HepG2 (cell line): Measurements from ENCODE around the gene PARD3. TPM values are rescaled to one million over a fixed set of nuclear protein-coding genes. Genes with fewer than 3 reads are reported as not detected.

Source experiments
- ATAC-seq: fragments of 200-7000 bp; cut with Tn5 transposase; 3 replicates; pipeline ENCODE4 v1.9.1; 2020; ENCODE audit warnings: mild to moderate bottlenecking, moderate library complexity
- BruUV-seq: library from RNA; stranded (reverse); fragments of 400-500 nt; replicated peaks from 2 replicates; lab custom pipeline; 2021; lab: Mats Ljungman, UMichigan
- CTCF ChIA-PET: fragments of 300-600 bp; formaldehyde crosslinking; extraction: SDS; loops from one replicate; lab custom pipeline; 2021; ENCODE audit warnings: low total read pairs, inconsistent platforms, low intra/inter-chr PET ratio; lab: Yijun Ruan, JAX
- POLR2A ChIA-PET: fragments of 350-600 bp; sonication (Branson Sonifier 250); formaldehyde crosslinking; loops from one replicate; lab custom pipeline; 2020; ENCODE audit warnings: antibody characterized with exemption, inconsistent platforms; lab: Yijun Ruan, JAX
- DNase-seq: peaks from one replicate; pipeline ENCODE4 v3.0.0-alpha.2; 2015; ENCODE audit warnings: low spot score
- FAIRE-seq: peaks from 3 replicates; lab custom pipeline; 2011; peaks lifted over from hg19 to GRCh38; lab: Jason Lieb, UNC
- H2AFZ ChIP-seq: one replicate; pipeline ENCODE4 v1.6.1; 2011; ENCODE audit warnings: low read length, inconsistent platforms
- H3K27ac ChIP-seq: fragments of 300-600 bp; 3 replicates; pipeline ENCODE4 v1.8.0; 2011; ENCODE audit warnings: mixed run types, mild to moderate bottlenecking, mixed read lengths, low read length, inconsistent platforms; ENCODE audit not compliant: insufficient read depth; ENCODE audit errors: extremely low read length
- H3K27me3 ChIP-seq, 2 experiments: fragments of 200-600 bp in 1 of 2; 2 replicates in 1 of 2; 3 replicates in 1 of 2; pipeline versions ENCODE4 v1.6.0 to v1.8.0; 2011; ENCODE audit warnings: low read length in 2 of 2, mild to moderate bottlenecking in 2 of 2, moderate library complexity in 2 of 2, inconsistent platforms in 1 of 2; ENCODE audit not compliant: insufficient read depth in 2 of 2, control insufficient read depth in 1 of 2
- H3K36me3 ChIP-seq, 2 experiments: fragments of 200-600 bp in 1 of 2; replicated peaks in 1 of 2; 2 replicates in 1 of 2; 3 replicates in 1 of 2; pipeline versions ENCODE4 v1.5.1 to v1.8.0; 2011; ENCODE audit warnings: low read length in 2 of 2, inconsistent platforms in 1 of 2; ENCODE audit not compliant: insufficient read depth in 2 of 2, control insufficient read depth in 1 of 2
- H3K4me1 ChIP-seq: 2 replicates; pipeline ENCODE4 v1.5.1; 2012; ENCODE audit warnings: low read length, inconsistent platforms; ENCODE audit not compliant: insufficient read depth
- H3K4me2 ChIP-seq: 2 replicates; pipeline ENCODE4 v1.6.0; 2011; ENCODE audit warnings: low read depth, low read length, inconsistent platforms
- H3K4me3 ChIP-seq, 3 experiments: fragments of 200-600 bp in 1 of 3; sonication (generic), shearing (Covaris generic) in 1 of 3; replicated peaks in 1 of 3; 2 replicates each; pipeline ENCODE4 v1.5.1; 2011 to 2016; ENCODE audit warnings: low read length in 3 of 3, inconsistent platforms in 2 of 3, low read depth in 2 of 3, mild to moderate bottlenecking in 2 of 3, control low read depth in 1 of 3, mixed read lengths in 1 of 3; ENCODE audit not compliant: insufficient read depth in 1 of 3
- H3K79me2 ChIP-seq: one replicate; pipeline ENCODE4 v1.6.1; 2011; ENCODE audit warnings: low read length, inconsistent platforms; ENCODE audit not compliant: insufficient read depth
- H3K9ac ChIP-seq: 2 replicates; pipeline ENCODE4 v1.6.0; 2011; ENCODE audit warnings: mild to moderate bottlenecking, low read depth, low read length, inconsistent platforms; ENCODE audit not compliant: insufficient read depth
- H3K9me3 ChIP-seq: 2 replicates; pipeline ENCODE4 v1.5.1; 2012; ENCODE audit warnings: mild to moderate bottlenecking, low read length
- H4K20me1 ChIP-seq: 2 replicates; pipeline ENCODE4 v1.6.0; 2011; ENCODE audit warnings: inconsistent platforms, mild to moderate bottlenecking, low read length, moderate library complexity; ENCODE audit not compliant: insufficient read depth
- CBX1 ChIP-seq: IDR thresholded peaks from one replicate; pipeline ENCODE4 v1.6.1; 2016; ENCODE audit warnings: antibody characterized with exemption, low read depth
- EEA1 ChIP-seq: sonication (generic); formaldehyde crosslinking; IDR thresholded peaks from 2 replicates; pipeline ENCODE4 v1.5.1; 2020; ENCODE audit warnings: mild to moderate bottlenecking, missing genetic modification reagents, borderline replicate concordance
- HNF4A ChIP-seq: sonication (generic); formaldehyde crosslinking; IDR thresholded peaks from 2 replicates; pipeline ENCODE4 v1.4.0; 2020; ENCODE audit warnings: missing genetic modification reagents
- MEF2D ChIP-seq: sonication (generic); formaldehyde crosslinking; IDR thresholded peaks from 2 replicates; pipeline ENCODE4 v1.5.1; 2020; ENCODE audit warnings: mild to moderate bottlenecking, missing genetic modification reagents
- SAFB2 ChIP-seq: sonication (generic); formaldehyde crosslinking; IDR thresholded peaks from 2 replicates; pipeline ENCODE4 v1.5.1; 2020; ENCODE audit warnings: missing genetic modification reagents, low read depth, mild to moderate bottlenecking, borderline replicate concordance
- SALL2 ChIP-seq: sonication (generic); formaldehyde crosslinking; IDR thresholded peaks from 2 replicates; pipeline ENCODE4 v1.8.1; 2023; ENCODE audit warnings: mild to moderate bottlenecking, missing genetic modification reagents, inconsistent platforms
- ZMYM4 ChIP-seq: sonication (generic); formaldehyde crosslinking; IDR thresholded peaks from 2 replicates; pipeline ENCODE4 v1.8.1; 2023; ENCODE audit warnings: mild to moderate bottlenecking, missing genetic modification reagents
- ZNF281 ChIP-seq: sonication (generic); formaldehyde crosslinking; IDR thresholded peaks from 2 replicates; pipeline ENCODE4 v1.4.0; 2020; ENCODE audit warnings: missing genetic modification reagents, borderline replicate concordance
- ZNF724P ChIP-seq: sonication (generic); formaldehyde crosslinking; IDR thresholded peaks from 2 replicates; pipeline ENCODE4 v1.8.0; 2022; ENCODE audit warnings: missing genetic modification reagents, borderline replicate concordance
- ZSCAN29 ChIP-seq: sonication (generic); formaldehyde crosslinking; conservative IDR thresholded peaks from 2 replicates; pipeline ENCODE4 v1.4.0; 2020; ENCODE audit warnings: mild to moderate bottlenecking, missing genetic modification reagents
- WGBS: methylation state at CpG from one replicate; pipeline ENCODE4 v1.1.6; 2017; ENCODE audit warnings: low lambda C conversion rate; 5-methylcytosine and 5-hydroxymethylcytosine counted together
- in situ Hi-C: cut with HindIII; loops from 2 replicates; pipeline ENCODE4 v1.10.0; 2017; ENCODE audit warnings: low pct_unique_long_range_greater_than_20kb; ENCODE audit not compliant: extremely low pct_ligation_motif_present
- intact Hi-C: fragments of 100-400 bp; cut with micrococcal nuclease; formaldehyde crosslinking; loops from one replicate; pipeline ENCODE4 v1.10.0; 2022; ENCODE audit not compliant: unreplicated experiment
- polyA plus RNA-seq, 8 experiments: library from polyadenylated mRNA; depleted of rRNA in 3 of 8; stranded (reverse) in 7 of 8; unstranded in 1 of 8; fragments of >200 nt; fragmentation: Illumina TruSeq in 4 of 8; extraction: Trizol in 4 of 8; gene quantifications; 2 replicates each; pipeline versions ENCODE4 v1.2.1 to v1.2.3, GENCODE V29; 2011 to 2016; ENCODE audit warnings: low read depth in 4 of 8, missing spikeins in 1 of 8, mixed read lengths in 1 of 8; ENCODE audit not compliant: insufficient read depth in 1 of 8
- total RNA-seq, 5 experiments: library from RNA; depleted of rRNA; stranded (reverse); fragments of >200 nt; fragmentation: Illumina TruSeq; extraction: Trizol; gene quantifications; 2 replicates each; pipeline ENCODE4 v1.2.3, GENCODE V29; 2016; ENCODE audit warnings: low read depth in 1 of 5
- TF ChIP-seq, protein P1 (sequence below): sonication (generic); formaldehyde crosslinking; IDR thresholded peaks from 2 replicates; pipeline ENCODE4 v1.4.0; 2020; ENCODE audit warnings: missing genetic modification reagents, mild to moderate bottlenecking, borderline replicate concordance
- TF ChIP-seq, protein P2 (sequence below): sonication (generic); formaldehyde crosslinking; conservative IDR thresholded peaks from 2 replicates; pipeline ENCODE4 v1.8.0; 2022; ENCODE audit warnings: low read depth, missing genetic modification reagents
- TF ChIP-seq, protein P3 (sequence below): IDR thresholded peaks from 2 replicates; pipeline ENCODE4 v1.6.1; 2012; ENCODE audit warnings: inconsistent platforms

PARD3 gene
- total and polyA plus RNA-seq, 2 of the 13 experiments (the other 11 are each of a cell fraction or from before 2014, with no cell fraction given), result 40.9 to 60.0 TPM

DNA sequence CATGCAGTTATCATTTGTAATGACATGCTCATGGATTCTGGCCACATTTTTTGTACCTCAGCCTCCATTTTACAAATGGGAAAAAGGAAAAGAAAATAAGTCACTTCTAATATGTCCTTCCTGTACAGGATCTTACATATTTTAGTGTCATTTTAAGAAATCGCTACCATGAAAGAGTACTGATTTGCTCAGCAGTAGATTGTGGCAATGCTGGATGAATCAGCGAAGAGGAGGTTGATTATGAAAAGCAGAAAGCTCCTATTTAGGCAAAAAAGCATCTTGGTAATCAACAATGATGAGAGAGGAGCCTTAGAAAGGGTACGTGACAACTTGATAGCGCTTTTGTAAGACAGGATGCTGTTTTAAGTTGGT, 522.9 kb downstream of the PARD3 start (continued):
- TF ChIP-seq ZNF281 (no peak), SAFB2 (CRISPR knock-in tag) (no peak), EEA1 (CRISPR knock-in tag) (no peak)

- H3K27me3 ChIP-seq, result no peaks in the 10 kb centered on the region
- no peaks in the 10 kb centered on the region for H4K20me1 ChIP-seq
- DNase-seq, result peak; percentile 2
- WGBS, result 80% methylated on average over 5 of the region's 6 CpGs
- no peak overlapping the region for H3K4me3 ChIP-seq
- ATAC-seq, result no peak
- H3K79me2 ChIP-seq, result no peaks in the 10 kb centered on the region
- no peaks in the 10 kb centered on the region for H3K9me3 ChIP-seq
- no peak overlapping the region for H3K4me2 ChIP-seq
- in situ Hi-C loops (no loop called here), intact Hi-C loops (loop anchor here (10.0 kb wide), 1 partner anchor 957 kb away; the partner anchor contains the start of gene NRP1)
- H3K4me1 ChIP-seq, result peaks cover 32% of the 10 kb centered on the region
- FAIRE-seq, result no peak
- H3K36me3 ChIP-seq, result no peaks in the 10 kb centered on the region
- ChIA-PET POLR2A (no interaction called here), CTCF (no interaction called here)
- H2AFZ ChIP-seq, result no peak overlapping the region
- no peak overlapping the region for H3K9ac ChIP-seq
- no peak overlapping the region for H3K27ac ChIP-seq
- no TSS peak for BruUV-seq
- TF ChIP-seq CBX1, result no peak
- TF ChIP-seq ZNF724P, result no peak
- no peak for TF ChIP-seq SALL2
- TF ChIP-seq, protein P1, sequence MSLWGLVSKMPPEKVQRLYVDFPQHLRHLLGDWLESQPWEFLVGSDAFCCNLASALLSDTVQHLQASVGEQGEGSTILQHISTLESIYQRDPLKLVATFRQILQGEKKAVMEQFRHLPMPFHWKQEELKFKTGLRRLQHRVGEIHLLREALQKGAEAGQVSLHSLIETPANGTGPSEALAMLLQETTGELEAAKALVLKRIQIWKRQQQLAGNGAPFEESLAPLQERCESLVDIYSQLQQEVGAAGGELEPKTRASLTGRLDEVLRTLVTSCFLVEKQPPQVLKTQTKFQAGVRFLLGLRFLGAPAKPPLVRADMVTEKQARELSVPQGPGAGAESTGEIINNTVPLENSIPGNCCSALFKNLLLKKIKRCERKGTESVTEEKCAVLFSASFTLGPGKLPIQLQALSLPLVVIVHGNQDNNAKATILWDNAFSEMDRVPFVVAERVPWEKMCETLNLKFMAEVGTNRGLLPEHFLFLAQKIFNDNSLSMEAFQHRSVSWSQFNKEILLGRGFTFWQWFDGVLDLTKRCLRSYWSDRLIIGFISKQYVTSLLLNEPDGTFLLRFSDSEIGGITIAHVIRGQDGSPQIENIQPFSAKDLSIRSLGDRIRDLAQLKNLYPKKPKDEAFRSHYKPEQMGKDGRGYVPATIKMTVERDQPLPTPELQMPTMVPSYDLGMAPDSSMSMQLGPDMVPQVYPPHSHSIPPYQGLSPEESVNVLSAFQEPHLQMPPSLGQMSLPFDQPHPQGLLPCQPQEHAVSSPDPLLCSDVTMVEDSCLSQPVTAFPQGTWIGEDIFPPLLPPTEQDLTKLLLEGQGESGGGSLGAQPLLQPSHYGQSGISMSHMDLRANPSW (CRISPR knock-in tag), result no peak
- TF ChIP-seq, protein P2, sequence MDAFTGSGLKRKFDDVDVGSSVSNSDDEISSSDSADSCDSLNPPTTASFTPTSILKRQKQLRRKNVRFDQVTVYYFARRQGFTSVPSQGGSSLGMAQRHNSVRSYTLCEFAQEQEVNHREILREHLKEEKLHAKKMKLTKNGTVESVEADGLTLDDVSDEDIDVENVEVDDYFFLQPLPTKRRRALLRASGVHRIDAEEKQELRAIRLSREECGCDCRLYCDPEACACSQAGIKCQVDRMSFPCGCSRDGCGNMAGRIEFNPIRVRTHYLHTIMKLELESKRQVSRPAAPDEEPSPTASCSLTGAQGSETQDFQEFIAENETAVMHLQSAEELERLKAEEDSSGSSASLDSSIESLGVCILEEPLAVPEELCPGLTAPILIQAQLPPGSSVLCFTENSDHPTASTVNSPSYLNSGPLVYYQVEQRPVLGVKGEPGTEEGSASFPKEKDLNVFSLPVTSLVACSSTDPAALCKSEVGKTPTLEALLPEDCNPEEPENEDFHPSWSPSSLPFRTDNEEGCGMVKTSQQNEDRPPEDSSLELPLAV, result no peak
- TF ChIP-seq, protein P3, sequence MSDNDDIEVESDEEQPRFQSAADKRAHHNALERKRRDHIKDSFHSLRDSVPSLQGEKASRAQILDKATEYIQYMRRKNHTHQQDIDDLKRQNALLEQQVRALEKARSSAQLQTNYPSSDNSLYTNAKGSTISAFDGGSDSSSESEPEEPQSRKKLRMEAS, result no peak
- TF ChIP-seq HNF4A (CRISPR knock-in tag), result 0 out of 2 replicates have a peak, but pooled peaks have one; percentile 22
- TF ChIP-seq MEF2D (CRISPR knock-in tag), result no peak
- no peak for TF ChIP-seq ZSCAN29
- TF ChIP-seq ZMYM4 (CRISPR knock-in tag), result peak; percentile 58
Observed at GRCh38 chr10:34291466-34292193, 523.5 kb downstream of the PARD3 start.
